Suprapubic skin (tissue), 3 donors: ENCODE measurements around the gene SPIRE1.

Source experiments
- POLR2A ChIP-seq, 2 donors: fragments of 450-650 bp; IDR thresholded peaks; one replicate each; pipeline ENCODE4 v1.6.1; 2017; ENCODE audit warnings: antibody characterized with exemption in 2 of 2, mild to moderate bottlenecking in 2 of 2, moderate library complexity in 2 of 2
- TF ChIP-seq, protein P1 (sequence below), 2 donors: fragments of 200-600 bp in 1 of 2; fragments of 450-650 bp in 1 of 2; sonication (generic) in 1 of 2; IDR thresholded peaks; one replicate each; pipeline ENCODE4 v1.5.1; 2016 to 2019; ENCODE audit warnings: antibody characterized with exemption in 2 of 2, mild to moderate bottlenecking in 1 of 2, moderate library complexity in 1 of 2

DNA sequence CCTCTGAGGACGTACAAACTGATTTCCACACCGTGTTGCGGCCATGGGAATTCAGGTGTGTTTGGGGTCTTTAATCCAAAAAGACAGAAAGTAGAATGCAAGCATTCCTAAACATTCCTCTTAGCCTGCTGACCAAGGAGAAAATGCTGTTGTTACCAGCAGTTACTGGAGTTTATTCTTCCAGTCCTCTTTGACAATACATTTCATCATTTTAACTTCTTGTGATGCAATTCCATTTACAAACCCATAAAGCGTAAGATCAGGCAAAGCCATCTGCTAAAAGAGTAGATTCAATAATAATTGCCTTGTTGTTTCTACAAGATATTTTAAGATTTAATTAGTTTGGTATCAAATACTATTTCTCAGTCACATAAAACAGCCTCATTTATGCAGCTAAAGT is 32.7 kb downstream of the SPIRE1 start:
- TF ChIP-seq, protein P1, sequence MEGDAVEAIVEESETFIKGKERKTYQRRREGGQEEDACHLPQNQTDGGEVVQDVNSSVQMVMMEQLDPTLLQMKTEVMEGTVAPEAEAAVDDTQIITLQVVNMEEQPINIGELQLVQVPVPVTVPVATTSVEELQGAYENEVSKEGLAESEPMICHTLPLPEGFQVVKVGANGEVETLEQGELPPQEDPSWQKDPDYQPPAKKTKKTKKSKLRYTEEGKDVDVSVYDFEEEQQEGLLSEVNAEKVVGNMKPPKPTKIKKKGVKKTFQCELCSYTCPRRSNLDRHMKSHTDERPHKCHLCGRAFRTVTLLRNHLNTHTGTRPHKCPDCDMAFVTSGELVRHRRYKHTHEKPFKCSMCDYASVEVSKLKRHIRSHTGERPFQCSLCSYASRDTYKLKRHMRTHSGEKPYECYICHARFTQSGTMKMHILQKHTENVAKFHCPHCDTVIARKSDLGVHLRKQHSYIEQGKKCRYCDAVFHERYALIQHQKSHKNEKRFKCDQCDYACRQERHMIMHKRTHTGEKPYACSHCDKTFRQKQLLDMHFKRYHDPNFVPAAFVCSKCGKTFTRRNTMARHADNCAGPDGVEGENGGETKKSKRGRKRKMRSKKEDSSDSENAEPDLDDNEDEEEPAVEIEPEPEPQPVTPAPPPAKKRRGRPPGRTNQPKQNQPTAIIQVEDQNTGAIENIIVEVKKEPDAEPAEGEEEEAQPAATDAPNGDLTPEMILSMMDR (IDR thresholded peaks at IDR 0.05): no peak
- no peak for TF ChIP-seq POLR2A (IDR thresholded peaks at IDR 0.05)
